ENCODE measurements around the gene PLXNA4. TPM values are rescaled to one million over a fixed set of nuclear protein-coding genes. Genes with fewer than 3 reads are reported as not detected.
A peak's percentile ranks its signal among the peaks of the same experiment; 100 is the strongest.

PLXNA4 gene
- total and polyA plus RNA-seq, 11 donors, result 1.8 to 22.1 (median 10.5) TPM

GRCh38 chr7:132403465-132404110 is 172.7 kb downstream of the PLXNA4 start:
- H3K4me3 ChIP-seq, result no peak overlapping the region
- no peak for DNase-seq
- H3K4me1 ChIP-seq, result peaks cover 0 to 64% (median 22%) of the 10 kb centered on the region in 12 donors
- intact Hi-C loops (cut with DNase I), result loop anchor here in 6 of 10 donors (5.0 to 10.0 kb wide), 6 partner anchors 61 to 174 kb away; partner anchors contain the start of gene PLXNA4 (in 3 of the 6)
- H3K27me3 ChIP-seq, result no peaks in the 10 kb centered on the region
- no peak for ATAC-seq
- WGBS, 4 donors, result 44 to 58% (median 56%) methylated on average over 11 of the region's 11 CpGs
- TF ChIP-seq CTCF (IDR thresholded peaks at IDR 0.05), result no peak
- TF ChIP-seq POLR2A (IDR thresholded peaks at IDR 0.05), result no peak
- H3K27ac ChIP-seq, result peak overlapping the region in 6 of 12 donors; percentile 62 to 81 (median 74)
- H3K36me3 ChIP-seq, result no peaks in the 10 kb centered on the region
- no peaks in the 10 kb centered on the region for H3K9me3 ChIP-seq

DNA sequence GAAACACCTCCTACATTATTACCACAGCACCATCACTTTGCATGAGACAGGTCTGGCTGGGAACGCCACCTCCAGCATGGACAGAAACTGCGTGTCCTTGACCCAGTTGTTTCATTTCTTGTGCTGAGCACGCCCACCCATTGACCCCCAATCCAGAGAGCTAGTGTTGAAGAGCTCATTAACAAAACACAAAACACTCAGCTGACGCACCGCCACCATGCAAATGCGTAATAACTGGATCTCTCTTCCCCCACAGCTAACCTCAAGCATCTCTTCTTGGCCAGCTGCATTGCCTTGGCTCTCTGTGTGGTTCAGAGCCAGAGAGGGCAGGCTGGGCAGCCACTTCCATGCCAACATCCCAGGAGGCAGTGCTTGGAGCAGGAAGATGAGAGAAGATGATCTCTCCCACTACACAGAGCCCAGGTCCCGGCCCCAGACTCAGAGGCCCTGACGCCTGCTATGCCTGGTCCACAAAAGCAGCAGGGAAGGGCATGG is 173.5 kb downstream of the PLXNA4 start:
- intact Hi-C loops (cut with DNase I), result loop anchor here in 6 of 10 donors (5.0 to 10.0 kb wide), 6 partner anchors 62 to 175 kb away; partner anchors contain the start of gene PLXNA4 (in 3 of the 6)
- WGBS, 4 donors, result 47 to 61% (median 54%) methylated on average over 6 to 8 of the region's 8 CpGs
- ATAC-seq, result peak; percentile 64 to 85 (median 81)
- Histone ChIP-seq H3K27me3 (no peaks in the 10 kb centered on the region), H3K36me3 (no peaks in the 10 kb centered on the region), H3K27ac (peak overlapping the region in 10 of 12 donors; percentile 31 to 81 (median 74)), H3K9me3 (no peaks in the 10 kb centered on the region), H3K4me1 (peaks cover 0 to 63% (median 17%) of the 10 kb centered on the region in 12 donors), H3K4me3 (peak overlapping the region in 1 of 12 donors; percentile 14)
- TF ChIP-seq CTCF (IDR thresholded peaks at IDR 0.05), result no peak
- no peak for TF ChIP-seq POLR2A (IDR thresholded peaks at IDR 0.05)
- peak in 4 of 5 donors; percentile 47 to 85 (median 67) for DNase-seq

GRCh38 chr7:132402096-132402495 is 174.2 kb downstream of the PLXNA4 start:
- ATAC-seq, result peak; percentile 10 to 78 (median 59)

More at GRCh38 chr7:132402096-132402495, 174.2 kb downstream of the PLXNA4 start:
- DNase-seq, result peak in 2 of 5 donors; percentile 52 to 64
- WGBS, 4 donors, result 41 to 70% (median 58%) methylated on average over 5 of the region's 5 CpGs
- Histone ChIP-seq H3K4me1 (peaks cover 0 to 64% (median 13%) of the 10 kb centered on the region in 12 donors), H3K27ac (peak overlapping the region in 10 of 12 donors; percentile 31 to 81 (median 74)), H3K27me3 (no peaks in the 10 kb centered on the region), H3K4me3 (peak overlapping the region in 1 of 12 donors; percentile 14), H3K9me3 (no peaks in the 10 kb centered on the region), H3K36me3 (no peaks in the 10 kb centered on the region)
- intact Hi-C loops (cut with DNase I), result loop anchor here in 6 of 10 donors (5.0 to 10.0 kb wide), 6 partner anchors 63 to 175 kb away; partner anchors contain the start of gene PLXNA4 (in 3 of the 6)
- no peak for TF ChIP-seq POLR2A (IDR thresholded peaks at IDR 0.05)
- no peak for TF ChIP-seq CTCF (IDR thresholded peaks at IDR 0.05)
